22Rv1 (cell line): ENCODE results near the gene ATP10B.

Source experiments
- CTCF ChIP-seq: fragments of 450-650 bp; IDR thresholded peaks from 2 replicates; pipeline ENCODE4 v1.5.1; 2017; ENCODE audit warnings: mild to moderate bottlenecking
- ZFX ChIP-seq: fragments of 450-650 bp; IDR thresholded peaks from 2 replicates; pipeline ENCODE4 v1.6.1; 2017; ENCODE audit warnings: antibody characterized with exemption, borderline replicate concordance

DNA sequence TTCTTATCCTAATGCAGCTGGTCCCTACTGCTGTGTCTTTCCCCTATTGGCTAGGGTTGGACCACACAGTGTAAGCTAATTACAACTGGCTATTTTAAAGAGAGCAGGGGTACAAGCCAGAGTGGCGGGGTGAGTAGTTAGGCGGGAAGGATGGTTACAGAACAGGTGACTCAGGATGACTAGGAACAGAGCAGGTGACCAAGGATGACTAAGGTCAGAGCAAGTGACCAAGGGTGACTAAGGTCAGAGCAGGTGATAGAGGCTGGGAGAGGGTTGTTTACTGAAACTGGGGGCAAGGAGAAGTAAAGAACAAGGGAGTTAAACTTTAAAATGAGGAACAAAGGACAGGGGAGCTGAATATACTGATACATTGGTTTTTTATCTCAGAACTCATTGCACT lies 304.9 kb downstream of the ATP10B start:
- TF ChIP-seq CTCF (no peak), ZFX (no peak)
